Measurements from ENCODE around the gene TMEM87B.
"Not testable (repeated sequence)": the region's sequence is repeated elsewhere in the genome, so short reads cannot be mapped to it uniquely, and the experiment has no call there.

DNA sequence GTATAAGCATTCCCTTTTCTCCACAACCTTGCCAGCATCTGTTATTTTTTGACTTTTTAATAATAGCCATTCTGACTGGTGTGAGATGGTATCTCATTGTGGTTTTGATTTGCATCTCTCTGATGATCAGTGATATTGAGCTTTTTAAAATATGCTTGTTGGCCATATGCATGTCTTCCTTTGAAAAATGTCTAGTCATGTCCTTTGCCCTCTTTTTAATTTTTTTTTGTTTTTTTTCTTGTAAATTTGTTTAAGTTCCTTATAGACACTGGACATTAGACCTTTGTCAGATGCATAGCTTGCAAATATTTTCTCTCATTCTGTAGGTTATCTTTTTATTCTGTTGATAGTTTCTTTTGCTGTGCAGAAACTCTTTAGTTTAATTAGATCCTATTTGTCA is 14.7 kb downstream of the TMEM87B start:
- TF ChIP-seq, protein P1, sequence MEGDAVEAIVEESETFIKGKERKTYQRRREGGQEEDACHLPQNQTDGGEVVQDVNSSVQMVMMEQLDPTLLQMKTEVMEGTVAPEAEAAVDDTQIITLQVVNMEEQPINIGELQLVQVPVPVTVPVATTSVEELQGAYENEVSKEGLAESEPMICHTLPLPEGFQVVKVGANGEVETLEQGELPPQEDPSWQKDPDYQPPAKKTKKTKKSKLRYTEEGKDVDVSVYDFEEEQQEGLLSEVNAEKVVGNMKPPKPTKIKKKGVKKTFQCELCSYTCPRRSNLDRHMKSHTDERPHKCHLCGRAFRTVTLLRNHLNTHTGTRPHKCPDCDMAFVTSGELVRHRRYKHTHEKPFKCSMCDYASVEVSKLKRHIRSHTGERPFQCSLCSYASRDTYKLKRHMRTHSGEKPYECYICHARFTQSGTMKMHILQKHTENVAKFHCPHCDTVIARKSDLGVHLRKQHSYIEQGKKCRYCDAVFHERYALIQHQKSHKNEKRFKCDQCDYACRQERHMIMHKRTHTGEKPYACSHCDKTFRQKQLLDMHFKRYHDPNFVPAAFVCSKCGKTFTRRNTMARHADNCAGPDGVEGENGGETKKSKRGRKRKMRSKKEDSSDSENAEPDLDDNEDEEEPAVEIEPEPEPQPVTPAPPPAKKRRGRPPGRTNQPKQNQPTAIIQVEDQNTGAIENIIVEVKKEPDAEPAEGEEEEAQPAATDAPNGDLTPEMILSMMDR (conservative IDR thresholded peaks at IDR 0.05; ENCODE audit: low read depth, low read length) = not testable (repeated sequence)
- TF ChIP-seq POLR2A (IDR thresholded peaks at IDR 0.05; ENCODE audit: low read depth, low read length); BHLHE40 (IDR thresholded peaks at IDR 0.05; ENCODE audit: low read depth, low read length); RAD21 (IDR thresholded peaks at IDR 0.05; ENCODE audit: low read length); CEBPB (IDR thresholded peaks at IDR 0.05; ENCODE audit: low read depth, low read length); SMC3 (IDR thresholded peaks at IDR 0.05; ENCODE audit: low read depth, low read length); MAFK (IDR thresholded peaks at IDR 0.05; ENCODE audit: low read depth, low read length); RFX5 (IDR thresholded peaks at IDR 0.05; ENCODE audit: low read depth, low read length); MXI1 (IDR thresholded peaks at IDR 0.05; ENCODE audit: borderline replicate concordance, low read depth, low read length); FOS (IDR thresholded peaks at IDR 0.05; ENCODE audit: low read depth, low read length); RCOR1 (IDR thresholded peaks at IDR 0.05; ENCODE audit: insufficient replicate concordance, low read length); MAZ (IDR thresholded peaks at IDR 0.05; ENCODE audit: borderline replicate concordance, low read depth, low read length): not testable (repeated sequence)
- TF ChIP-seq, protein P2, sequence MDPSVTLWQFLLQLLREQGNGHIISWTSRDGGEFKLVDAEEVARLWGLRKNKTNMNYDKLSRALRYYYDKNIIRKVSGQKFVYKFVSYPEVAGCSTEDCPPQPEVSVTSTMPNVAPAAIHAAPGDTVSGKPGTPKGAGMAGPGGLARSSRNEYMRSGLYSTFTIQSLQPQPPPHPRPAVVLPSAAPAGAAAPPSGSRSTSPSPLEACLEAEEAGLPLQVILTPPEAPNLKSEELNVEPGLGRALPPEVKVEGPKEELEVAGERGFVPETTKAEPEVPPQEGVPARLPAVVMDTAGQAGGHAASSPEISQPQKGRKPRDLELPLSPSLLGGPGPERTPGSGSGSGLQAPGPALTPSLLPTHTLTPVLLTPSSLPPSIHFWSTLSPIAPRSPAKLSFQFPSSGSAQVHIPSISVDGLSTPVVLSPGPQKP (IDR thresholded peaks at IDR 0.05; ENCODE audit: borderline replicate concordance, low read depth, low read length) = not testable (repeated sequence)

All from IMR-90 (cell line).